DND-41 (cell line): ENCODE results near the gene TRPT1.
A peak's percentile ranks its signal among the peaks of the same experiment; 100 is the strongest.

ENCODE experiments used
- ATAC-seq: fragments of 200-7000 bp; cut with Tn5 transposase; 3 replicates; pipeline ENCODE4 v1.9.1; 2021; ENCODE audit warnings: low read depth; ENCODE audit not compliant: insufficient read depth
- DNase-seq: peaks from one replicate; pipeline ENCODE4 v3.0.0-alpha.2; 2020
- H2AFZ ChIP-seq: 2 replicates; pipeline ENCODE4 v1.6.0; 2012; ENCODE audit warnings: low read depth, low read length
- H3K27ac ChIP-seq: 2 replicates; pipeline ENCODE4 v1.5.1; 2012; ENCODE audit warnings: low read length, inconsistent platforms
- H3K27me3 ChIP-seq: fragments of 200-600 bp; sonication (generic); 2 replicates; pipeline ENCODE4 v1.6.0; 2012; ENCODE audit warnings: low read length, mild to moderate bottlenecking, inconsistent platforms; ENCODE audit not compliant: insufficient read depth, poor library complexity
- H3K36me3 ChIP-seq: 2 replicates; pipeline ENCODE4 v1.5.1; 2012; ENCODE audit warnings: low read length, inconsistent platforms; ENCODE audit not compliant: insufficient read depth
- H3K4me1 ChIP-seq: 2 replicates; pipeline ENCODE4 v1.5.1; 2012; ENCODE audit warnings: mild to moderate bottlenecking, low read length; ENCODE audit not compliant: insufficient read depth
- H3K4me2 ChIP-seq: 2 replicates; pipeline ENCODE4 v1.6.0; 2012; ENCODE audit warnings: mild to moderate bottlenecking, moderate library complexity, low read length, inconsistent platforms; ENCODE audit not compliant: insufficient read depth
- H3K4me3 ChIP-seq, 2 experiments: fragments of 200-600 bp in 1 of 2; shearing (Covaris generic) in 1 of 2; 2 replicates each; pipeline ENCODE4 v1.5.1; 2012 to 2016; ENCODE audit warnings: inconsistent platforms in 2 of 2, low read length in 2 of 2, mild to moderate bottlenecking in 2 of 2, low read depth in 1 of 2, moderate library complexity in 1 of 2
- H3K79me2 ChIP-seq: 2 replicates; pipeline ENCODE4 v1.6.0; 2012; ENCODE audit warnings: low read length, inconsistent platforms; ENCODE audit not compliant: insufficient read depth
- H3K9ac ChIP-seq: 2 replicates; pipeline ENCODE4 v1.6.0; 2012; ENCODE audit warnings: low read depth, mild to moderate bottlenecking, inconsistent platforms, low read length, moderate library complexity
- H3K9me3 ChIP-seq: 2 replicates; pipeline ENCODE4 v1.5.1; 2012; ENCODE audit warnings: low read length, moderate library complexity, mild to moderate bottlenecking, inconsistent platforms; ENCODE audit not compliant: insufficient read depth, severe bottlenecking
- H4K20me1 ChIP-seq: 2 replicates; pipeline ENCODE4 v1.6.0; 2012; ENCODE audit warnings: low read length; ENCODE audit not compliant: insufficient read depth
- EZH2 ChIP-seq: IDR thresholded peaks from 3 replicates; pipeline ENCODE4 v1.6.1; 2012; ENCODE audit warnings: borderline replicate concordance, low read depth, mild to moderate bottlenecking, moderate library complexity, low read length, inconsistent platforms; ENCODE audit not compliant: severe bottlenecking
- TF ChIP-seq, protein P1 (sequence below): IDR thresholded peaks from 2 replicates; pipeline ENCODE4 v1.5.1; 2012; ENCODE audit warnings: borderline replicate concordance, low read length, moderate library complexity, mild to moderate bottlenecking; ENCODE audit not compliant: poor library complexity, severe bottlenecking; ENCODE audit errors: extremely low read depth

The TRPT1 gene, protein sequence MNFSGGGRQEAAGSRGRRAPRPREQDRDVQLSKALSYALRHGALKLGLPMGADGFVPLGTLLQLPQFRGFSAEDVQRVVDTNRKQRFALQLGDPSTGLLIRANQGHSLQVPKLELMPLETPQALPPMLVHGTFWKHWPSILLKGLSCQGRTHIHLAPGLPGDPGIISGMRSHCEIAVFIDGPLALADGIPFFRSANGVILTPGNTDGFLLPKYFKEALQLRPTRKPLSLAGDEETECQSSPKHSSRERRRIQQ

DNA sequence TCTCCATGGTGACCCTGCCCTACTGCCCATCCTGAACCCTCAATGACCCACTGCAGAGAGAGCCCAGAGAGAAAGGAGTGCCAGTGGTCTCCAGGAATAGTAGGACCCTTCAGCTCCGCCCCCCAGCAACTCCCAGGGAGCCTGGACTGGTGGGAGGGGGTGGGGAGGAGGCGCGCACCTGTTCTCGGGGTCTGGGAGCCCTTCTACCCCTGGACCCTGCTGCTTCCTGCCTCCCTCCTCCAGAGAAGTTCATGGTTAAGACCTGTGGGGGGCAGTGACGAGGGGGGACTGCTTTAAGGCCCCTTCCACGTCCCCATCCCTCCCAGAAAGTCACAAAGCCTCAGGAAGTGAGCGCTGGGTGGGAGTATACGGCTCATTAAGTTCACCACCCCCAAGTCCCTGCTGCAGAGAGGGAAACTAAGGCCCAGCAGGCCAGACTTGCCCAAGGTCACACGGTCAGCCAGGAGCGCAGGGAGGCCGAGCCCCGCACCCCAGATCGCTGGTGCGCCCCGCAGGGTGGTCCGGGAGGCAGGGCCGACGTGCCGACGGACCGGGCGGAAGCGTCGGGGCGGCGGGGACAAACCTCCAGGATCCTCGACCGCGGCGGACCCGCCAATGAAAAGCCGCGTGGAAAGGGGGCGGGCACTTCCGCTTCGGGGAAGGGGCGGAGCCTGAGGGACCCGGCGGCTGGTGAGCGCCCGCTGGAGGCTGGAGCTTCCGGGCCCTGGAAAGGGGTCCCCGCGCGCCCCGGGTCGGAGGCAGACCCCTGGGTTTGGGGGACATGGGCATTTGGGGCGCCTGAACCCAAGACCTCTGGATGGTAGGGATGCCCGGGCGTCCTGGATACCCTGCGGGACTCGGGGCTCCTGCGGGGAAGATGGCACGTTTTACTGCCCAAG lies at the start of gene TRPT1, which contains the start of gene NUDT22:
Gene TRPT1, minus strand, starts transcription at position 579 of the 899 bp plus-strand sequence. Its CDS starts 326 bp downstream, at position 253.
Gene NUDT22, plus strand, starts transcription at position 667 of the 899 bp plus-strand sequence. CDS start 379 bp downstream, outside the sequence.
- H3K9me3 ChIP-seq, result no peaks in the 10 kb centered on the region
- peak within 1 kb of the TSS; percentile 84 for H2AFZ ChIP-seq
- H3K79me2 ChIP-seq, result peaks cover 37% of the 10 kb centered on the region
- H3K27me3 ChIP-seq, result no peaks in the 10 kb centered on the region
- peaks cover 36% of the 10 kb centered on the region for H3K36me3 ChIP-seq
- H3K4me1 ChIP-seq, result peaks cover 57% of the 10 kb centered on the region
- H3K9ac ChIP-seq, result peak within 1 kb of the TSS; percentile 75
- peak; percentile 73 for ATAC-seq
- H3K4me2 ChIP-seq, result peak within 1 kb of the TSS; percentile 96
- H3K4me3 ChIP-seq, result peak within 1 kb of the TSS; percentile 60 to 81
- peak; percentile 95 for DNase-seq
- H3K27ac ChIP-seq, result peak within 1 kb of the TSS; percentile 91
- peaks cover 7% of the 10 kb centered on the region for H4K20me1 ChIP-seq
- no peak for TF ChIP-seq EZH2
- TF ChIP-seq, protein P1, sequence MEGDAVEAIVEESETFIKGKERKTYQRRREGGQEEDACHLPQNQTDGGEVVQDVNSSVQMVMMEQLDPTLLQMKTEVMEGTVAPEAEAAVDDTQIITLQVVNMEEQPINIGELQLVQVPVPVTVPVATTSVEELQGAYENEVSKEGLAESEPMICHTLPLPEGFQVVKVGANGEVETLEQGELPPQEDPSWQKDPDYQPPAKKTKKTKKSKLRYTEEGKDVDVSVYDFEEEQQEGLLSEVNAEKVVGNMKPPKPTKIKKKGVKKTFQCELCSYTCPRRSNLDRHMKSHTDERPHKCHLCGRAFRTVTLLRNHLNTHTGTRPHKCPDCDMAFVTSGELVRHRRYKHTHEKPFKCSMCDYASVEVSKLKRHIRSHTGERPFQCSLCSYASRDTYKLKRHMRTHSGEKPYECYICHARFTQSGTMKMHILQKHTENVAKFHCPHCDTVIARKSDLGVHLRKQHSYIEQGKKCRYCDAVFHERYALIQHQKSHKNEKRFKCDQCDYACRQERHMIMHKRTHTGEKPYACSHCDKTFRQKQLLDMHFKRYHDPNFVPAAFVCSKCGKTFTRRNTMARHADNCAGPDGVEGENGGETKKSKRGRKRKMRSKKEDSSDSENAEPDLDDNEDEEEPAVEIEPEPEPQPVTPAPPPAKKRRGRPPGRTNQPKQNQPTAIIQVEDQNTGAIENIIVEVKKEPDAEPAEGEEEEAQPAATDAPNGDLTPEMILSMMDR, result peak; percentile 54

DNA sequence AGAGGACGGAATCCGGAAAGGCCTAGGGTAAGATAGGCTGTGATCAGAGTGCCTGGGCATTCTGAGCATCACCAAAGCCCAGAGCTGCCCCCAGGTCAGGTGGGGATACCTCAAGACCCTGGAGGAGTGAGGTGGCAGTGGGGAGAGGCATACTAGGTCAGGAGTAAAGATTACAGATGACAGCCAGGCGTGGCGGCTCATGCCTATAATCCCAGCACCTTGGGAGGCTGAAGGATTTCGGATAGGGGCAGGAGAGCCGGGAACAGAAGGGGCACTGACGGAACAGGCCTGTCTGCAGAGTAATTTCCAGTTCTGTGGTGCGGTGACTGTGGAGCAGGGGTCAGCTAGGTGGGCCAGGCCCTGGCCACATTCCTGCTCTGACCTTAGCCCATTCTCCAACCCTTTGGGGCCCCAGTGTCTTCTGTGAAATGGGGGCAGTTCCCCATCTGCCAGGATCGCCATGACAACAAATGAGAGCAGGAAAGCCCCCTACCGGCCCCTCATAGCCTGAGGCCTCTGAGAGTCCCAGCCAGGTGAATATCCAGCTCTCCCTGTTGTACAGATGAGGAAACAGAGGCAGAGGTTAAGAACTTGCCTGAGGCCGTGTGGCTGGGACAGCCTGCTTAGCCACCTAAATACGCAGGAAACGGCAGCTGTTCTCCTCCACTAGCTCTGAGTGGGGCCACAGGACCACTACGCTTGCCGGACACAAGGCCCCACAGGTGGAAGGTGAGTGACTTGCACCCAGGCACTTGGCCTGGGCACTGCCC lies 49.2 kb upstream of the TRPT1 start:
- Histone ChIP-seq H2AFZ (no peak overlapping the region), H3K4me1 (peaks cover 23% of the 10 kb centered on the region), H3K9ac (no peak overlapping the region), H3K9me3 (no peaks in the 10 kb centered on the region), H3K4me3 (no peak overlapping the region), H3K79me2 (peaks cover 28% of the 10 kb centered on the region), H4K20me1 (no peaks in the 10 kb centered on the region), H3K4me2 (no peak overlapping the region), H3K27ac (no peak overlapping the region), H3K36me3 (peaks cover 32% of the 10 kb centered on the region), H3K27me3 (no peaks in the 10 kb centered on the region)
- TF ChIP-seq EZH2, result no peak
- TF ChIP-seq, protein P1, result no peak
- ATAC-seq, result no peak
- no peak for DNase-seq

DNA sequence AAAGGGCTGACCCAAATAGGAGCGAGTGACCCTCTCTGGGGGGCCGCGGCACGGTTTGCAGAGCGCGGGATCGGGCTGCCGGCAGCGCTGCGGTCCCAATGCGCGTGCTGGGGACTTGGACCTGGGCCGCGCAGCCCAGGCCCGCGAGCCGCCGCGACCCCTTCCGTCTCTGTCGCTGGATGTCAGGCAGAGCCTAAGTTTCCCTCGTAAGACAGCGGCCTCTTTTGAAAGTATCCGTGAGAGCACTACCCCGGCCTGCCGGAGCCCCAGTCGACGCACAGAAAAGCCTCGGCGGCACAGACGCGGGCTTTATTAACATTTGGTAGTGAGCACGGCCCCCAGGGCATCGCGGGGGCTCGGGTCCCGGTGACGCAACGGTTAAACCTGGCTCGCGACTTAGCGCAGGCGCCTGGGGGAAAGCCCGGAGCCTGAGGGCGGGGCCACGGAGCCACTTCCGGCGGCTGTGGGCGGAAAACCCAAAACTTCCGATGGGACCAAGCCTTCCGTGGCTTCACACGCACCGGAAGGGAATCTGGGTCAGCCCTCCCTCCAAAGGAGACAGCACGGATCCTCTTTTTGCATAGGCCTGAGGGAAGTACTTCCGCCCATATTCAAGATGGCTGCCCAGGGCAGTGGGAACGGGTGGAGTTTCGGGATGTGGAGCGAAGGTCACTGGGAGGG lies 43.7 kb upstream of the TRPT1 start:
- Histone ChIP-seq H3K27me3 (no peaks in the 10 kb centered on the region), H3K4me1 (peaks cover 38% of the 10 kb centered on the region), H4K20me1 (no peaks in the 10 kb centered on the region), H3K79me2 (peaks cover 28% of the 10 kb centered on the region), H3K4me3 (peak overlapping the region; percentile 79 to 90), H3K9ac (peak overlapping the region; percentile 95), H3K27ac (peak overlapping the region; percentile 96), H3K4me2 (peak overlapping the region; percentile 99), H2AFZ (peak overlapping the region; percentile 81), H3K36me3 (peaks cover 13% of the 10 kb centered on the region; the same call in 1 of the 2 replicates), H3K9me3 (no peaks in the 10 kb centered on the region)
- peak; percentile 82 for ATAC-seq
- DNase-seq, result peak; percentile 99
- TF ChIP-seq, protein P1, result peak; percentile 44
- TF ChIP-seq EZH2, result no peak
